Stimulated activated naive CD8-positive, alpha-beta T cell treated with anti-CD3 and anti-CD28 coated beads, Interleukin-15, Interleukin-2, amounts not matched to agents 100 ng/mL and 50 ng/mL, for 24 hours (primary cell): Measurements from ENCODE around the gene DUS1L.

ENCODE experiments used
- H3K27ac Mint-ChIP-seq: one replicate; pipeline ENCODE4 v1.8.0; 2021; ENCODE audit warnings: mild to moderate bottlenecking, mixed read lengths
- H3K27me3 Mint-ChIP-seq: one replicate; pipeline ENCODE4 v1.8.0; 2021; ENCODE audit warnings: mixed read lengths
- H3K36me3 Mint-ChIP-seq: one replicate; pipeline ENCODE4 v1.8.0; 2021; ENCODE audit warnings: low read depth, mixed read lengths
- H3K4me1 Mint-ChIP-seq: one replicate; pipeline ENCODE4 v1.8.0; 2021; ENCODE audit warnings: low read depth, mixed read lengths
- H3K4me3 Mint-ChIP-seq: one replicate; pipeline ENCODE4 v1.8.0; 2021; ENCODE audit warnings: mild to moderate bottlenecking, mixed read lengths
- H3K9me3 Mint-ChIP-seq: one replicate; pipeline ENCODE4 v1.8.0; 2021; ENCODE audit warnings: mixed read lengths

DUS1L gene

DNA sequence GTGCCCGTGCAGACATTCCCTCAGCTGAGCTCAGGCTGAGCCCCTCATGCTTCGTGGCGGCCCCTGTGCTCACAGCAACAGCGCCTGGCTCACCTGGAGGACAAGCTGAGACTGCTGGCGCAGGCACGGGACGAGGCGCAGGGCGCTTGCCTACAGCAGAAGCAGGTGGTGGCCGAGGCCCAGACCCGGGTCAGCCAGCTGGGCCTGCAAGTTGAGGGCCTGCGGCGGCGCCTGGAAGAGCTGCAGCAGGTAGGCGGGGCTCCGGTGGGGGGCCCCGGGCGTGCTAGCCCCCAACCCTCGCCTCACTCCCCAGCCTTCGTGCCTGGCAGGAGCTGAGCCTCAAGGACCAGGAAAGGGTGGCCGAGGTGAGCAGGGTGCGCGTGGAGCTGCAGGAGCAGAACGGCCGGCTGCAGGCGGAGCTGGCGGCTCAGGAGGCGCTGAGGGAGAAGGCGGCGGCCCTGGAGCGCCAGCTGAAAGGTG is 35.6 kb downstream of the DUS1L start:
- Mint-ChIP-seq H3K36me3 (no peaks in the 10 kb centered on the region), H3K27ac (no peak overlapping the region), H3K9me3 (no peaks in the 10 kb centered on the region), H3K4me1 (peaks cover 10% of the 10 kb centered on the region), H3K4me3 (no peak overlapping the region), H3K27me3 (no peaks in the 10 kb centered on the region)

- no peaks in the 10 kb centered on the region for H3K9me3 Mint-ChIP-seq
- no peaks in the 10 kb centered on the region for H3K36me3 Mint-ChIP-seq
- no peak overlapping the region for H3K4me3 Mint-ChIP-seq
- no peak overlapping the region for H3K27ac Mint-ChIP-seq
- H3K27me3 Mint-ChIP-seq: no peaks in the 10 kb centered on the region
- peaks cover 8% of the 10 kb centered on the region for H3K4me1 Mint-ChIP-seq
Observed at GRCh38 chr17:82029391-82029790, 36.2 kb downstream of the DUS1L start.

DNA sequence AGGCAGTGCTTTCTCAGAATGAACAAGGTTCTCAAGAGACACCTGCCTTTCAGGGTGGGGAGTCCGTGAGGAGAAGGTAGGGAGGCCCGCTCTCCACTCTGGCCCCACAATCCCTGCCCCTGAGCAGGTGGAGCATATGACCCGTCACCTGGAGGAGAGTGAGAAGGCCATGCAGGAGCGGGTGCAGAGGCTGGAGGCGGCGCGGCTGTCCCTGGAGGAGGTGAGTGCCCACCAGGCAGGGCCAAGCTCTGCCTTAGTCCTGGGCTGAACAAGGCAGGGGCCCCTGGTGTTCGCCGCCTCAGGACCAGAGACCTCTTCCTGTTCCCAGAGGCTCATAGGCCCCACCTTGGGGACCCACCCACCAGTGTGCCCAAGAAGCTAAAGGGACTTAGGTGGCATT is 36.6 kb downstream of the DUS1L start:
- Mint-ChIP-seq H3K9me3 (no peaks in the 10 kb centered on the region), H3K4me1 (peaks cover 12% of the 10 kb centered on the region), H3K36me3 (no peaks in the 10 kb centered on the region), H3K27me3 (no peaks in the 10 kb centered on the region), H3K4me3 (no peak overlapping the region), H3K27ac (no peak overlapping the region)

GRCh38 chr17:82028246-82028645 is 37.4 kb downstream of the DUS1L start:
- no peak overlapping the region for H3K27ac Mint-ChIP-seq
- no peaks in the 10 kb centered on the region for H3K36me3 Mint-ChIP-seq
- H3K27me3 Mint-ChIP-seq: no peaks in the 10 kb centered on the region
- no peak overlapping the region for H3K4me3 Mint-ChIP-seq
- no peaks in the 10 kb centered on the region for H3K9me3 Mint-ChIP-seq
- H3K4me1 Mint-ChIP-seq: peaks cover 15% of the 10 kb centered on the region

GRCh38 chr17:82025401-82026107 is 40.0 kb downstream of the DUS1L start:
- H3K4me1 Mint-ChIP-seq: peaks cover 21% of the 10 kb centered on the region
- H3K9me3 Mint-ChIP-seq: no peaks in the 10 kb centered on the region
- H3K4me3 Mint-ChIP-seq: no peak overlapping the region
- no peaks in the 10 kb centered on the region for H3K27me3 Mint-ChIP-seq
- no peaks in the 10 kb centered on the region for H3K36me3 Mint-ChIP-seq
- no peak overlapping the region for H3K27ac Mint-ChIP-seq

DNA sequence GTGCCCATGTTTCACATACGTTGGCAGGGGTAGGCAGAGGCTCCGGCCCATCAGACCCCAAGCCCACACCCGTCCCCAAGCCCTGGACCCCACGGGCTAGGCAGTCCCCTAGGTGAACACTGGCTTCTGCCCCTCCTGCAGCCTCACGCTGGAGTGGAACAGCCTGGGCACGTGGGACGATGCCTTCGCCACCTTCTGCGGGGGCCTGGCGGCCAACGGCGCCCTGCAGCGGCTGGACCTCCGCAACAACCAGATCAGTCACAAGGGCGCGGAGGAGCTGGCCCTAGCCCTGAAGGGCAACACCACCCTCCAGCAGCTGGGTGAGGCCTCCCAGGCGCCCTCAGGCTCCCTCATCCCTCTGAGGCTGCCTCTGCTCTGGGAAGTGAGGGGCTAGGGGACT is 40.7 kb downstream of the DUS1L start:
- Mint-ChIP-seq H3K4me3 (no peak overlapping the region), H3K36me3 (no peaks in the 10 kb centered on the region), H3K9me3 (no peaks in the 10 kb centered on the region), H3K27me3 (no peaks in the 10 kb centered on the region), H3K4me1 (peaks cover 19% of the 10 kb centered on the region), H3K27ac (no peak overlapping the region)

DNA sequence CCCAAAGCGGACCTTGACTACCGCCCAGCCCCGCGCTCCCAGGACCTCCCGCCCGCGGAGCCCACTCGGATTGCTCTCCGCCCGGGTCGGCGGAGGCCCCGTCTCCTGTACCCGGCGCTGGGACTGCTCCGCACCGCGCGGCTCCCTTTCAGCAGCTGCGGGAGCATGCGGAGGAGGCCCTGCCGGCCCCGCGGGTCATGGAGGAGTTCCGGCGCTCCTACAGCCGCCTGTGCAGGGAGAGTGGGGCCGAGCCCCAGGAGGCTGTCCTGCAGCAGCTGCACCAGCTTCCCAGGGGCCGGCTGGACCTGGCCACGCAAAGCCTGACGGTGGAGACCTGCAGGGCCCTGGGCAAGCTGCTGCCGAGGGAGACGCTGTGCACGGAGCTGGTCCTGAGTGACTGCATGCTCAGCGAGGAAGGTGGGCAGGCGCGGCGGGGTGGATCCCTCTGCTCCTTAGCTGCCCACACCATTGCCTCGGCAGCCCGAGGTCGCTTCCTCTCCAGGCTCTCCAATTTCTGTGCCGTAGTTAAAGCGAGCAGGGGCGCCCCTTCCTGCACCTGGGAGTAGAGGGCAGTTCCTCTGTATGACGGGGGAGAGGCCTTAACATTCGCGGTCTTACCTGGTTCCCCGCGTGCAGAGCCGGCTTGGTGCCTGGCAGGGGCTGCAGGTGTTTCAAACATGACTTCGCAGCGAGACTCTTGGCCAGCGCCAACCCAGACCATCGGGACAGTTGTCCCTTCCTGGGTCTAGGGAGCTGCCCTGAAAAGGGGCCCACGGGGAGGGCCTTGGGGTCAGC is 42.0 kb downstream of the DUS1L start:
- Mint-ChIP-seq H3K4me3 (peak overlapping the region; percentile 88), H3K36me3 (peaks cover 4% of the 10 kb centered on the region), H3K4me1 (peaks cover 14% of the 10 kb centered on the region), H3K27ac (no peak overlapping the region), H3K27me3 (no peaks in the 10 kb centered on the region), H3K9me3 (no peaks in the 10 kb centered on the region)

- peaks cover 14% of the 10 kb centered on the region for H3K4me1 Mint-ChIP-seq
- no peaks in the 10 kb centered on the region for H3K9me3 Mint-ChIP-seq
- H3K27me3 Mint-ChIP-seq: no peaks in the 10 kb centered on the region
- peak within 1 kb of the TSS; percentile 88 for H3K4me3 Mint-ChIP-seq
- peaks cover 8% of the 10 kb centered on the region for H3K36me3 Mint-ChIP-seq
- H3K27ac Mint-ChIP-seq: peak within 1 kb of the TSS; percentile 76
Observed at GRCh38 chr17:82022981-82023446, 42.6 kb downstream of the DUS1L start, which contains the start of gene LRRC45. Gene LRRC45, plus strand, starts transcription at chr17:82023305. Its CDS starts 339 bp downstream, at chr17:82023644.

GRCh38 chr17:82022310-82022980 is 43.2 kb downstream of the DUS1L start, which contains the start of gene CENPX:
Gene CENPX, minus strand, starts transcription at chr17:82022878. Its CDS starts 17 bp downstream, at chr17:82022861.
- H3K4me1 Mint-ChIP-seq: peaks cover 14% of the 10 kb centered on the region
- H3K27me3 Mint-ChIP-seq: no peaks in the 10 kb centered on the region
- peaks cover 8% of the 10 kb centered on the region for H3K36me3 Mint-ChIP-seq
- peak within 1 kb of the TSS; percentile 76 for H3K27ac Mint-ChIP-seq
- peak within 1 kb of the TSS; percentile 88 for H3K4me3 Mint-ChIP-seq
- no peaks in the 10 kb centered on the region for H3K9me3 Mint-ChIP-seq

- H3K9me3 Mint-ChIP-seq: no peaks in the 10 kb centered on the region
- H3K36me3 Mint-ChIP-seq: peaks cover 8% of the 10 kb centered on the region
- H3K4me3 Mint-ChIP-seq: peak overlapping the region; percentile 88
- H3K4me1 Mint-ChIP-seq: peaks cover 14% of the 10 kb centered on the region
- no peaks in the 10 kb centered on the region for H3K27me3 Mint-ChIP-seq
- H3K27ac Mint-ChIP-seq: peak overlapping the region; percentile 76
Observed at GRCh38 chr17:82021900-82022309, 43.7 kb downstream of the DUS1L start.

GRCh38 chr17:82021107-82021899 is 44.3 kb downstream of the DUS1L start:
- H3K27ac Mint-ChIP-seq: peak overlapping the region; percentile 76
- H3K9me3 Mint-ChIP-seq: no peaks in the 10 kb centered on the region
- H3K4me1 Mint-ChIP-seq: peaks cover 14% of the 10 kb centered on the region
- no peaks in the 10 kb centered on the region for H3K27me3 Mint-ChIP-seq
- H3K36me3 Mint-ChIP-seq: peaks cover 8% of the 10 kb centered on the region
- peak overlapping the region; percentile 88 for H3K4me3 Mint-ChIP-seq

GRCh38 chr17:82020572-82021106 is 45.0 kb downstream of the DUS1L start:
- peaks cover 8% of the 10 kb centered on the region for H3K36me3 Mint-ChIP-seq
- H3K4me3 Mint-ChIP-seq: peak overlapping the region; percentile 60
- H3K4me1 Mint-ChIP-seq: peaks cover 14% of the 10 kb centered on the region
- H3K27ac Mint-ChIP-seq: no peak overlapping the region
- no peaks in the 10 kb centered on the region for H3K27me3 Mint-ChIP-seq
- H3K9me3 Mint-ChIP-seq: no peaks in the 10 kb centered on the region

GRCh38 chr17:82019690-82020571 is 45.7 kb downstream of the DUS1L start:
- Mint-ChIP-seq H3K36me3 (peaks cover 8% of the 10 kb centered on the region), H3K27ac (no peak overlapping the region), H3K27me3 (no peaks in the 10 kb centered on the region), H3K9me3 (no peaks in the 10 kb centered on the region), H3K4me1 (peaks cover 14% of the 10 kb centered on the region), H3K4me3 (no peak overlapping the region)
